Measurements from ENCODE around the gene CUEDC1.

Gene CUEDC1

DNA sequence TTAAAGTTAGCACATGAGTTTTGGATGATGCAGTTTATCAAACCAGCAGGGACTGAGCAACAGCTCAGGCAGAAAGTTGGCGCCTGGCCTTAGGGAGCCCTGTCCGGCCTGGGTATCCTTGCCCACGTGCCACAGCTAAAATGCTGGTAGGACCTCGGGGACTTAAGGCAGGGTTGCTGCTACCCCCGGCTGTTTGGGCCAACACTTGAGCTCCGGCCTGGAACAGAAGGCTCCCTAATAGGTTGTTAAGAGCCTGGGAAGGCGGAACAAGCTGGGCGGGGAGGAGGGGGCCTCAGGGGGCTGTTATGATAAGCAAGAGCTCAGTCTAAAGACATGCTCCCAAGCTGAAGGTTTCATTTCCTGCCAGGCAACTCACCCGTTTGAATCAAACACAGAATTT, 39.7 kb downstream of the CUEDC1 start:
- Histone ChIP-seq H3K27me3 (ENCODE audit: low read depth, low read length) (peaks cover 17% of the 10 kb centered on the region), H3K27ac (ENCODE audit: low read length) (no peak overlapping the region), H3K79me2 (ENCODE audit: low read length) (no peaks in the 10 kb centered on the region), H3K9me3 (ENCODE audit: insufficient read depth, low read length) (no peaks in the 10 kb centered on the region), H3K4me2 (ENCODE audit: low read length) (peak overlapping the region; percentile 34), H3K4me1 (ENCODE audit: low read length) (peaks cover 18% of the 10 kb centered on the region), H3K9ac (ENCODE audit: low read length) (no peak overlapping the region), H3K4me3 (ENCODE audit: low read length) (no peak overlapping the region), H4K20me1 (ENCODE audit: insufficient read depth, low read length) (no peaks in the 10 kb centered on the region), H2AFZ (ENCODE audit: low read depth, low read length) (peak overlapping the region; percentile 39), H3K36me3 (replicated peaks; ENCODE audit: low read depth, low read length) (no peaks in the 10 kb centered on the region)
- no peak for TF ChIP-seq EZH2phosphoT487 (IDR thresholded peaks at IDR 0.05; ENCODE audit: low read depth)
- TF ChIP-seq, protein P1, sequence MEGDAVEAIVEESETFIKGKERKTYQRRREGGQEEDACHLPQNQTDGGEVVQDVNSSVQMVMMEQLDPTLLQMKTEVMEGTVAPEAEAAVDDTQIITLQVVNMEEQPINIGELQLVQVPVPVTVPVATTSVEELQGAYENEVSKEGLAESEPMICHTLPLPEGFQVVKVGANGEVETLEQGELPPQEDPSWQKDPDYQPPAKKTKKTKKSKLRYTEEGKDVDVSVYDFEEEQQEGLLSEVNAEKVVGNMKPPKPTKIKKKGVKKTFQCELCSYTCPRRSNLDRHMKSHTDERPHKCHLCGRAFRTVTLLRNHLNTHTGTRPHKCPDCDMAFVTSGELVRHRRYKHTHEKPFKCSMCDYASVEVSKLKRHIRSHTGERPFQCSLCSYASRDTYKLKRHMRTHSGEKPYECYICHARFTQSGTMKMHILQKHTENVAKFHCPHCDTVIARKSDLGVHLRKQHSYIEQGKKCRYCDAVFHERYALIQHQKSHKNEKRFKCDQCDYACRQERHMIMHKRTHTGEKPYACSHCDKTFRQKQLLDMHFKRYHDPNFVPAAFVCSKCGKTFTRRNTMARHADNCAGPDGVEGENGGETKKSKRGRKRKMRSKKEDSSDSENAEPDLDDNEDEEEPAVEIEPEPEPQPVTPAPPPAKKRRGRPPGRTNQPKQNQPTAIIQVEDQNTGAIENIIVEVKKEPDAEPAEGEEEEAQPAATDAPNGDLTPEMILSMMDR (IDR thresholded peaks at IDR 0.05; ENCODE audit: low read depth, low read length): no peak

DNA sequence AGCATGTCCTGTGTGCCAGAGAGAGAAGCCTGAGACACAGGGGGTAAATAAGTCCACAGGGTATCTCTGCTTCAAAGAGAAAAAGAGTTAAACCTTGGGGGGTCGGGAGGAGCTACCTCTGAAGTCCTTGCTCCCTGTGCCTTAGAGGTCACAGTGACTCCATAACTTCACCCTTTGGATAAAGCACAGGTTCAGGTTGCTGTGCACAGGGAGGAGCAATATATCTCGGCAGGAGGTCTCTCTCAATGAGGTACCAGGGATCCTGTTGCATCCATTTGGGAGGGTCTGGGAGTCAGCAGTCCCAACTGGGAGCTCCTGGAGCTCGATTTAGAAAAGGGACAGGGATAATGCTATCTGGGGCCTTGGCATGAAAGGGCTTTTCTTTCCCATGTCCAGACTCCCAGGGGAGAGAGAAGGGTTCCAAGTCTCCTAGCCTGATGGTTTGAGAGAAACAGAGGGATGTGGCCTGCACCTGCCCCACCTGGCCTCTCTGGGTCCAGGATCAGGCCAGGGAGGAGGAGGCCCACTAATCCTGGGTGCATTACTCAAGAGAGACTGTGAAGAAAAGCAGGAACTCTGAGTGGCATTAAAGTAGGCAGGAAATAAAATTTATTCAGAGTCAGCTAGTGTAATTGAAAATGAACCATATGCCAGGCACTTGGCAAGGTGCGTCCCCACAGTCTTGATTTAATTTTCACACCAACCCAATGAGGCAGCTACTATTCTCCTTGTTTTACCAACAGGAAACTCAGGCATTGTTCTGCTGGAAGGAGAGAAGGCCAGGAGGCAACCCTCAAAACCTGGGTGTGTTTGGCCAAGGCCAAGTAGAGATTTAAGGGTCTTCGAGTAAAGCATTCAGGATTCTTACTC, 40.7 kb downstream of the CUEDC1 start:
- H3K9me3 ChIP-seq (ENCODE audit: insufficient read depth, low read length): no peaks in the 10 kb centered on the region
- no peak overlapping the region for H3K4me2 ChIP-seq (ENCODE audit: low read length)
- no peak overlapping the region for H3K9ac ChIP-seq (ENCODE audit: low read length)
- no peak overlapping the region for H2AFZ ChIP-seq (ENCODE audit: low read depth, low read length)
- TF ChIP-seq, protein P1 (IDR thresholded peaks at IDR 0.05; ENCODE audit: low read depth, low read length): no peak
- no peak for TF ChIP-seq EZH2phosphoT487 (IDR thresholded peaks at IDR 0.05; ENCODE audit: low read depth)
- peaks cover 15% of the 10 kb centered on the region for H3K27me3 ChIP-seq (ENCODE audit: low read depth, low read length)
- H3K27ac ChIP-seq (ENCODE audit: low read length): no peak overlapping the region
- no peaks in the 10 kb centered on the region for H3K36me3 ChIP-seq (replicated peaks; ENCODE audit: low read depth, low read length)
- no peaks in the 10 kb centered on the region for H3K79me2 ChIP-seq (ENCODE audit: low read length)
- H4K20me1 ChIP-seq (ENCODE audit: insufficient read depth, low read length): no peaks in the 10 kb centered on the region
- peaks cover 18% of the 10 kb centered on the region for H3K4me1 ChIP-seq (ENCODE audit: low read length)
- no peak overlapping the region for H3K4me3 ChIP-seq (ENCODE audit: low read length)

DNA sequence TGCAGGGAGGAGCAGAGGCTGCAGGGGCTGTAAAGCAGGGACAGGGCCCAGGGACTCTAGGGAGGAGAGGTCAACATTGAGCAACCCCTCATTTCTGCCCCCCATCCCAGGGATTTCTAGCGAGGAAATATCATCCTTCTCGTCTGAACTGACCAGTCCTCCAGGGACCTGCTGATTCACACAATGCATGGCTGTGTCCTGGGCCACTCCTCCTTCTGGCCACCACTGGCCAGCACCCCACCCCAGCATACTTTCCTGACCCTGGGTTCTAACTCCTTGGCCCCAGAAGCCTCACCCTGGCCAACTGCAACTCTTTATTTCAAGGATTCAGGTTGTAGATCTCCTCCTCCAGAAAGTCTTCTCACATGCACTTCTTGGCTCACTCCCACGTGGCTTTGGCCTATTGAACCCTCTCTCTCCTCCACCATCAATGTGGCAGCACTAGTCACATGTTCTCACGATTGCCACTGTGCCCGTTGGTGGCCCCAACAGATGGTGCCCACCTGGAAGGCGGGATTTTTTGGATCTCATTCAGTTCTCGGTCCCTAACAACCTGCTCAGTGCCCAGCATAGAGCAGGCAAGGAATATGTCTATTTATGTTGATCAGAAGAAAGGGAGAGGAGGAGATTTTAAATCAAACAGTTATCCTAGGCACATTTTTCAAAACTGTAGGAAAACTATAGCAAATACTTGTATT, 41.5 kb downstream of the CUEDC1 start:
- Histone ChIP-seq H3K9ac (ENCODE audit: low read length) (no peak overlapping the region), H2AFZ (ENCODE audit: low read depth, low read length) (no peak overlapping the region), H4K20me1 (ENCODE audit: insufficient read depth, low read length) (no peaks in the 10 kb centered on the region), H3K79me2 (ENCODE audit: low read length) (no peaks in the 10 kb centered on the region), H3K9me3 (ENCODE audit: insufficient read depth, low read length) (no peaks in the 10 kb centered on the region), H3K36me3 (replicated peaks; ENCODE audit: low read depth, low read length) (no peaks in the 10 kb centered on the region), H3K4me1 (ENCODE audit: low read length) (peaks cover 18% of the 10 kb centered on the region), H3K27ac (ENCODE audit: low read length) (no peak overlapping the region), H3K4me3 (ENCODE audit: low read length) (no peak overlapping the region), H3K27me3 (ENCODE audit: low read depth, low read length) (peaks cover 18% of the 10 kb centered on the region), H3K4me2 (ENCODE audit: low read length) (no peak overlapping the region)
- TF ChIP-seq EZH2phosphoT487 (IDR thresholded peaks at IDR 0.05; ENCODE audit: low read depth): no peak
- TF ChIP-seq, protein P1 (IDR thresholded peaks at IDR 0.05; ENCODE audit: low read depth, low read length): no peak

All from OCI-LY3 (cell line).